TTC549 (cell line): ENCODE measurements around the gene RWDD1.
A peak's percentile ranks its signal among the peaks of the same experiment; 100 is the strongest.

Experiments used
- FAIRE-seq: peaks from 2 replicates; lab custom pipeline; 2012; peaks lifted over from hg19 to GRCh38; lab: Jason Lieb, UNC

RWDD1 gene

GRCh38 chr6:116615937-116616736 lies 44.8 kb downstream of the RWDD1 start, which contains the start of gene RSPH4A:
TSS of gene RSPH4A (plus strand) at chr6:116616479. CDS start at chr6:116616624, 145 bp downstream.
- peak; percentile 95 for FAIRE-seq

GRCh38 chr6:116616737-116617053 lies 45.4 kb downstream of the RWDD1 start:
- no peak for FAIRE-seq

- no peak for FAIRE-seq
Observed at GRCh38 chr6:116624036-116624805, 52.9 kb downstream of the RWDD1 start.

- no peak for FAIRE-seq
Observed at GRCh38 chr6:116625872-116626271, 54.6 kb downstream of the RWDD1 start.

- FAIRE-seq = no peak
Observed at GRCh38 chr6:116629563-116629981, 58.3 kb downstream of the RWDD1 start.

- FAIRE-seq = no peak
Observed at GRCh38 chr6:116631379-116631990, 60.2 kb downstream of the RWDD1 start.

GRCh38 chr6:116633685-116634084 lies 62.4 kb downstream of the RWDD1 start:
- FAIRE-seq = no peak
